Kidney epithelial cell (primary cell): ENCODE measurements around the gene TNFRSF25. TPM values are rescaled to one million over a fixed set of nuclear protein-coding genes. Genes with fewer than 3 reads are reported as not detected.

Source experiments
- DNase-seq: peaks from one replicate; pipeline ENCODE4 v3.0.0-alpha.2; 2010; ENCODE audit warnings: low read depth
- H3K27me3 ChIP-seq: 2 replicates; pipeline ENCODE4 v1.6.0; 2011; ENCODE audit warnings: low read length; ENCODE audit not compliant: control insufficient read depth, insufficient read depth
- H3K36me3 ChIP-seq: 2 replicates; pipeline ENCODE4 v1.5.1; 2011; ENCODE audit warnings: low read length; ENCODE audit not compliant: control insufficient read depth, insufficient read depth
- H3K4me3 ChIP-seq: 2 replicates; pipeline ENCODE4 v1.5.1; 2011; ENCODE audit warnings: low read depth, mild to moderate bottlenecking, control low read depth, low read length
- total RNA-seq: library from RNA; depleted of rRNA; stranded (reverse); fragments of >200 nt; gene quantifications from 2 replicates; pipeline ENCODE4 v1.2.3, GENCODE V29; 2015
- TF ChIP-seq, protein P1 (sequence below): IDR thresholded peaks from 2 replicates; pipeline ENCODE4 v1.5.1; 2011; ENCODE audit warnings: mild to moderate bottlenecking, moderate library complexity, low read length, control low read depth, inconsistent platforms; ENCODE audit not compliant: insufficient read depth, poor library complexity, severe bottlenecking

The TNFRSF25 gene
- total RNA-seq, 1 donor from 2014 or later: 20.2 TPM

DNA sequence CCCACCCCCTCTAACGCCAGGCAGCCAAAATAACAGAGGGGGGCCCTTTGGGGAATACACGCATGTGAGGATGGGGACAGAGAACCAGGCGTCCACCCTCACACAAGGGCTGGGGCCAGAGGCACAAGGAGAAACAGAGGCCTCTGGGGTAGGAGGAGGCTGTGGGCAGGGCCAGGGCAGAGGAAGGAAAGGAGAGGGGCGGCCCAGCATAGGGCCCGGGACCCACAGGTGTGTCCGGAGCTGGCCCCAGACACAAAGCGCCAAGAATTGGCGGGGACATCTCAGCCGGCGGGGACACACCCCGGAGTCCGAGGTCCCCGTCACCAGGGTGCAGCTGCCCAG, 18.8 kb upstream of the TNFRSF25 start:
- H3K27me3 ChIP-seq: no peaks in the 10 kb centered on the region
- DNase-seq: no peak
- no peaks in the 10 kb centered on the region for H3K36me3 ChIP-seq
- TF ChIP-seq, protein P1, sequence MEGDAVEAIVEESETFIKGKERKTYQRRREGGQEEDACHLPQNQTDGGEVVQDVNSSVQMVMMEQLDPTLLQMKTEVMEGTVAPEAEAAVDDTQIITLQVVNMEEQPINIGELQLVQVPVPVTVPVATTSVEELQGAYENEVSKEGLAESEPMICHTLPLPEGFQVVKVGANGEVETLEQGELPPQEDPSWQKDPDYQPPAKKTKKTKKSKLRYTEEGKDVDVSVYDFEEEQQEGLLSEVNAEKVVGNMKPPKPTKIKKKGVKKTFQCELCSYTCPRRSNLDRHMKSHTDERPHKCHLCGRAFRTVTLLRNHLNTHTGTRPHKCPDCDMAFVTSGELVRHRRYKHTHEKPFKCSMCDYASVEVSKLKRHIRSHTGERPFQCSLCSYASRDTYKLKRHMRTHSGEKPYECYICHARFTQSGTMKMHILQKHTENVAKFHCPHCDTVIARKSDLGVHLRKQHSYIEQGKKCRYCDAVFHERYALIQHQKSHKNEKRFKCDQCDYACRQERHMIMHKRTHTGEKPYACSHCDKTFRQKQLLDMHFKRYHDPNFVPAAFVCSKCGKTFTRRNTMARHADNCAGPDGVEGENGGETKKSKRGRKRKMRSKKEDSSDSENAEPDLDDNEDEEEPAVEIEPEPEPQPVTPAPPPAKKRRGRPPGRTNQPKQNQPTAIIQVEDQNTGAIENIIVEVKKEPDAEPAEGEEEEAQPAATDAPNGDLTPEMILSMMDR: no peak
- peak overlapping the region; percentile 65 for H3K4me3 ChIP-seq

DNA sequence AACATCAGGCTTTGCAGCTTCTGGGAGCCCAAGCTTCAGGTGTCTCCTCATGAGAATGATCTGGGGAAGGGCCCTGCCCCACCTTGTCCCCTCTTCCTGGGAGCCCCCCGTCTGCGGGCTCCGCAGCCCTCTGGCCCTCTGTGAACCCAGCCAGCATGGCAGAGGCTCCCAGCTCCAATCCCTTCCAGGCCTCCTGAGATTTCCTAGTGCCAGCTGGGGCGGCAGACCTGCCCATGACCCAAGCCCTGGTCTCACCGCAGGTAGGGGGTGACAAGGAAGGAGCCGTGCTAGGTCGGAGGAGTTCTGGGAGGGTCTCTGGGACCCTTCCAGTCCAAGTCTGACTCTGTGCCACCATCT, 17.8 kb upstream of the TNFRSF25 start:
- TF ChIP-seq, protein P1: no peak
- Histone ChIP-seq H3K27me3 (no peaks in the 10 kb centered on the region), H3K4me3 (no peak overlapping the region), H3K36me3 (no peaks in the 10 kb centered on the region)
- no peak for DNase-seq

DNA sequence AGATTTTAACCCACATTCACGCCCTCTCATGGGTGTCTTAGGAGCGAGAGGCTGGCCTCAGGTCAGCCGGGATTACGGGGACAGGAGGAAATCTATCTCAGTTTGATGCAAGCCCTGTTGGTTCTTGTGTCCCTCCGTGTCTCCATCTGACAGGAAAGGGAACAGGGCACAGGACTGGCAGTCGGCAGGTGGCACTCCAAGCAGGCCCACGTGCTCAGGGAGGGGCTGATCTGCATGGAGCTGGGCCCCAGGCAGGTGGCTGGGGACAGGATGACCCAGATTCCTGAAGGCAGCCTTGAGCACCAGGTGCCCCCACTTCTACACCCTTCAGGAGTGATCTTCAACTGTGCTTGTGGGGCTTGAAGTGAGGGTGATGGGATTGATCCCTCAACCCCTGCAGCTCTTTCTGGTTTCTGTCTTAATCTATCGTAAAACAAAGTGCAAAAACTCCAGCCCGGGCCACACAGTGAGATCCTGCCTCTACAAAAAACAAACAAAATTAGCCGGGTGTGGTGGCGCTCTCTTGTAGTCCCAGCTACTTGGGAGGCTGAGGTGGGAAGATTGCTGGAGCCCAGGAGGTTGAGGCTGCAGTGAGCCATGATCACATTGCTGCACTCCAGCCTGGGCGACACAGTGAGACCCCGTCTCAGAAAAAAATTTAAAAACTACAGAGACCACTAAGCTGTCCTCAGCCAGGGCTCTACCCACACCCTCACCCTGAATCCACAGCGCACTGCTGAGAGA, 17.2 kb upstream of the TNFRSF25 start:
- TF ChIP-seq, protein P1: no peak
- no peaks in the 10 kb centered on the region for H3K36me3 ChIP-seq
- DNase-seq: no peak

DNA sequence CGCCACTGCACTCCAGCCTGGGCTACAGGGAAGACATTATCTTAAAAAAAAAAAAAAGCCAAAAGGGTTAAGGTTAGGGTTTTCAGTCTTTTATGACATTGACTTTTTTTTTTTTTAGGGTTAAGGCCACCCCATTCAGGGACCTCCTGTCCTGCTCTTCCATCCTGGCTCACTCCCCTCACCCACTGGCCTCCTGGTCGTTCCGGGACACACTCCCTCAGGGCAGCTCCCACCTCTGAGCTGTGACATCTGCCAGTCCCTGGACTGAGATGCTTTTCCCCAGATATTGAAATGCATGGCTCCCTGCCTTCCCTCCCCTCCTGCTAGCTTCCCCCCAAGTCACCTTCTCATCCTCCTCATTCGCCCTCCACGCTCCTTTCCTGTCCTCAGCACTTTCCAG, 15.8 kb upstream of the TNFRSF25 start:
- no peak for DNase-seq
- TF ChIP-seq, protein P1: no peak
- Histone ChIP-seq H3K4me3 (no peak overlapping the region), H3K27me3 (no peaks in the 10 kb centered on the region), H3K36me3 (no peaks in the 10 kb centered on the region)

More for the DNA sequence above, 17.2 kb upstream of the TNFRSF25 start:
- Histone ChIP-seq H3K27me3 (no peaks in the 10 kb centered on the region), H3K4me3 (no peak overlapping the region)

DNA sequence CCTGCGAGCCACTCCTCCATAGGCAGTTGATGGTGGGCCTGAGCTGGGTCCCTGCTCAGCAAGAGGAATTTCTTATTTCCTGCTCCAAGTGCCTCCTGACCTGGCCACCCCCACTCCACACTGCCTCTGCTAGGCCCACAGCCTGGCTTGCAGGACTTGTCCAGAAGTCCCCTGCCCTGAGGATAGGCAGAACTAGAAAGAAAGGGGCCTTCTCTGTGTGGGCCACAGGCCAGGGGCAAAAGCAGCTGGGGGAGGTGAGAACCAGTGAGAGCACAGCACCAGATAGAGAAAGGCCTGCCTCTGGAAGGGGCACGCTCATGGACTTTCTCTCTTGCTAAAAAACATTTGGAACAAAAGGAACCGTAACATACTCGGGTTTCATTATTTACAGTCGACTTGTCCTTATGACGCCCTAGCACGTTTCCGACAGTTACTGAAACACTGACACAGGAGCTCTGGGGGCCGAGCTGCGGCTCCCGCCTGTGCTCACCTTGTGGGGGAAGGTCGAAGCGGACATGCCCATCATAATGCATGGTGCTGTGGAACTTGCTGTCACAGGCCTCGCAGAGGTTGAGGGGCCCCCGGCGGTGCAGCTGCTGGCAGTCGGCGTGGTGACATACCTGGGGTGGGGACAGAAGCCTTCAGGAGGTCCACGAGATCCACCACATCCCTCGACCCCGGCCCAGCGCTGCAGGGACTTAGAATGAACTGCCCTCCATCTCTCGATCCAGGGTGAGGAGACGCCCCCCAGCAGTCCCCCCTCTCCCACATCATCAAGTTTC, 11.3 kb upstream of the TNFRSF25 start:
- Histone ChIP-seq H3K4me3 (no peak overlapping the region), H3K36me3 (no peaks in the 10 kb centered on the region), H3K27me3 (no peaks in the 10 kb centered on the region)
- DNase-seq: no peak
- TF ChIP-seq, protein P1: no peak
